Measurements from ENCODE around the gene SMAD6.

SMAD6 gene

GRCh38 chr15:66702035-66702786 lies at the start of gene SMAD6:
Gene SMAD6 (plus strand): TSS chr15:66702236. CDS start chr15:66703259, 1,023 bp downstream.
- Histone ChIP-seq H3K27me3 (ENCODE audit: control insufficient read depth, insufficient read depth, low read length) (peaks cover 30% of the 10 kb centered on the region), H3K4me3 (ENCODE audit: low read depth, low read length) (peak within 1 kb of the TSS; percentile 89), H3K4me1 (ENCODE audit: control insufficient read depth, insufficient read depth, low read length) (peaks cover 41% of the 10 kb centered on the region), H3K36me3 (ENCODE audit: control insufficient read depth, insufficient read depth, low read length) (no peaks in the 10 kb centered on the region; the same call in 1 of the 2 replicates), H3K9me3 (ENCODE audit: control insufficient read depth, insufficient read depth, low read depth, low read length) (no peaks in the 10 kb centered on the region), H3K27ac (ENCODE audit: low read depth, low read length) (peak within 1 kb of the TSS; percentile 76; the same call in 1 of the 2 replicates), H3K9ac (ENCODE audit: low read length) (peak within 1 kb of the TSS; percentile 92)

GRCh38 chr15:66652806-66653205 lies 49.2 kb upstream of the SMAD6 start:
- H3K27ac ChIP-seq (ENCODE audit: low read depth, low read length) = no peak overlapping the region
- no peaks in the 10 kb centered on the region for H3K36me3 ChIP-seq (ENCODE audit: control insufficient read depth, insufficient read depth, low read length)
- H3K4me1 ChIP-seq (ENCODE audit: control insufficient read depth, insufficient read depth, low read length) = peaks cover 49% of the 10 kb centered on the region
- no peak overlapping the region for H3K4me3 ChIP-seq (ENCODE audit: low read depth, low read length)
- H3K27me3 ChIP-seq (ENCODE audit: control insufficient read depth, insufficient read depth, low read length) = no peaks in the 10 kb centered on the region
- no peaks in the 10 kb centered on the region for H3K9me3 ChIP-seq (ENCODE audit: control insufficient read depth, insufficient read depth, low read depth, low read length)
- H3K9ac ChIP-seq (ENCODE audit: low read length) = no peak overlapping the region

GRCh38 chr15:66653398-66653797 lies 48.6 kb upstream of the SMAD6 start:
- Histone ChIP-seq H3K27ac (ENCODE audit: low read depth, low read length) (no peak overlapping the region), H3K9me3 (ENCODE audit: control insufficient read depth, insufficient read depth, low read depth, low read length) (no peaks in the 10 kb centered on the region), H3K4me3 (ENCODE audit: low read depth, low read length) (no peak overlapping the region), H3K4me1 (ENCODE audit: control insufficient read depth, insufficient read depth, low read length) (peaks cover 51% of the 10 kb centered on the region), H3K27me3 (ENCODE audit: control insufficient read depth, insufficient read depth, low read length) (no peaks in the 10 kb centered on the region), H3K9ac (ENCODE audit: low read length) (no peak overlapping the region), H3K36me3 (ENCODE audit: control insufficient read depth, insufficient read depth, low read length) (no peaks in the 10 kb centered on the region)

- Histone ChIP-seq H3K36me3 (ENCODE audit: control insufficient read depth, insufficient read depth, low read length) (no peaks in the 10 kb centered on the region), H3K9ac (ENCODE audit: low read length) (no peak overlapping the region), H3K4me3 (ENCODE audit: low read depth, low read length) (no peak overlapping the region), H3K27me3 (ENCODE audit: control insufficient read depth, insufficient read depth, low read length) (no peaks in the 10 kb centered on the region), H3K9me3 (ENCODE audit: control insufficient read depth, insufficient read depth, low read depth, low read length) (no peaks in the 10 kb centered on the region), H3K4me1 (ENCODE audit: control insufficient read depth, insufficient read depth, low read length) (peaks cover 51% of the 10 kb centered on the region), H3K27ac (ENCODE audit: low read depth, low read length) (no peak overlapping the region)
These were observed 48.2 kb upstream of the SMAD6 start for GRCh38 chr15:66653852-66654251.

GRCh38 chr15:66654361-66654738 lies 47.7 kb upstream of the SMAD6 start:
- H3K36me3 ChIP-seq (ENCODE audit: control insufficient read depth, insufficient read depth, low read length) = no peaks in the 10 kb centered on the region
- no peak overlapping the region for H3K9ac ChIP-seq (ENCODE audit: low read length)
- peak overlapping the region; percentile 31 for H3K4me3 ChIP-seq (ENCODE audit: low read depth, low read length)

GRCh38 chr15:66654739-66655375 lies 47.2 kb upstream of the SMAD6 start:
- Histone ChIP-seq H3K9ac (ENCODE audit: low read length) (no peak overlapping the region), H3K27me3 (ENCODE audit: control insufficient read depth, insufficient read depth, low read length) (no peaks in the 10 kb centered on the region), H3K27ac (ENCODE audit: low read depth, low read length) (no peak overlapping the region), H3K9me3 (ENCODE audit: control insufficient read depth, insufficient read depth, low read depth, low read length) (no peaks in the 10 kb centered on the region), H3K4me1 (ENCODE audit: control insufficient read depth, insufficient read depth, low read length) (peaks cover 46% of the 10 kb centered on the region), H3K4me3 (ENCODE audit: low read depth, low read length) (peak overlapping the region; percentile 31), H3K36me3 (ENCODE audit: control insufficient read depth, insufficient read depth, low read length) (no peaks in the 10 kb centered on the region)

More at GRCh38 chr15:66654361-66654738, 47.7 kb upstream of the SMAD6 start:
- no peaks in the 10 kb centered on the region for H3K9me3 ChIP-seq (ENCODE audit: control insufficient read depth, insufficient read depth, low read depth, low read length)
- H3K27ac ChIP-seq (ENCODE audit: low read depth, low read length) = no peak overlapping the region
- no peaks in the 10 kb centered on the region for H3K27me3 ChIP-seq (ENCODE audit: control insufficient read depth, insufficient read depth, low read length)
- peaks cover 48% of the 10 kb centered on the region for H3K4me1 ChIP-seq (ENCODE audit: control insufficient read depth, insufficient read depth, low read length)

GRCh38 chr15:66655511-66655910 lies 46.5 kb upstream of the SMAD6 start:
- H3K4me3 ChIP-seq (ENCODE audit: low read depth, low read length) = peak overlapping the region; percentile 7; the same call in 1 of the 2 replicates
- H3K9me3 ChIP-seq (ENCODE audit: control insufficient read depth, insufficient read depth, low read depth, low read length) = no peaks in the 10 kb centered on the region
- H3K4me1 ChIP-seq (ENCODE audit: control insufficient read depth, insufficient read depth, low read length) = peaks cover 46% of the 10 kb centered on the region
- no peak overlapping the region for H3K9ac ChIP-seq (ENCODE audit: low read length)
- H3K36me3 ChIP-seq (ENCODE audit: control insufficient read depth, insufficient read depth, low read length) = no peaks in the 10 kb centered on the region
- no peak overlapping the region for H3K27ac ChIP-seq (ENCODE audit: low read depth, low read length)
- H3K27me3 ChIP-seq (ENCODE audit: control insufficient read depth, insufficient read depth, low read length) = no peaks in the 10 kb centered on the region

- Histone ChIP-seq H3K9me3 (ENCODE audit: control insufficient read depth, insufficient read depth, low read depth, low read length) (no peaks in the 10 kb centered on the region), H3K4me3 (ENCODE audit: low read depth, low read length) (peak overlapping the region; percentile 7; the same call in 1 of the 2 replicates), H3K9ac (ENCODE audit: low read length) (no peak overlapping the region), H3K27me3 (ENCODE audit: control insufficient read depth, insufficient read depth, low read length) (no peaks in the 10 kb centered on the region), H3K4me1 (ENCODE audit: control insufficient read depth, insufficient read depth, low read length) (peaks cover 46% of the 10 kb centered on the region), H3K36me3 (ENCODE audit: control insufficient read depth, insufficient read depth, low read length) (no peaks in the 10 kb centered on the region), H3K27ac (ENCODE audit: low read depth, low read length) (no peak overlapping the region)
These were observed 46.0 kb upstream of the SMAD6 start for GRCh38 chr15:66655997-66656396.

GRCh38 chr15:66657185-66658020 lies 44.6 kb upstream of the SMAD6 start:
- H3K27ac ChIP-seq (ENCODE audit: low read depth, low read length) = 0 out of 2 replicates have a peak overlapping the region, but pooled peaks have one; percentile 13

GRCh38 chr15:66658044-66658443 lies 44.0 kb upstream of the SMAD6 start:
- H3K4me3 ChIP-seq (ENCODE audit: low read depth, low read length) = no peak overlapping the region
- no peak overlapping the region for H3K27ac ChIP-seq (ENCODE audit: low read depth, low read length)
- no peaks in the 10 kb centered on the region for H3K36me3 ChIP-seq (ENCODE audit: control insufficient read depth, insufficient read depth, low read length)
- no peak overlapping the region for H3K9ac ChIP-seq (ENCODE audit: low read length)
- H3K9me3 ChIP-seq (ENCODE audit: control insufficient read depth, insufficient read depth, low read depth, low read length) = no peaks in the 10 kb centered on the region
- peaks cover 60% of the 10 kb centered on the region for H3K4me1 ChIP-seq (ENCODE audit: control insufficient read depth, insufficient read depth, low read length)
- H3K27me3 ChIP-seq (ENCODE audit: control insufficient read depth, insufficient read depth, low read length) = no peaks in the 10 kb centered on the region

More at GRCh38 chr15:66657185-66658020, 44.6 kb upstream of the SMAD6 start:
- Histone ChIP-seq H3K9ac (ENCODE audit: low read length) (no peak overlapping the region), H3K27me3 (ENCODE audit: control insufficient read depth, insufficient read depth, low read length) (no peaks in the 10 kb centered on the region), H3K36me3 (ENCODE audit: control insufficient read depth, insufficient read depth, low read length) (no peaks in the 10 kb centered on the region), H3K9me3 (ENCODE audit: control insufficient read depth, insufficient read depth, low read depth, low read length) (no peaks in the 10 kb centered on the region), H3K4me3 (ENCODE audit: low read depth, low read length) (no peak overlapping the region), H3K4me1 (ENCODE audit: control insufficient read depth, insufficient read depth, low read length) (peaks cover 59% of the 10 kb centered on the region)

Measured in HUES6 (cell line).